ENCODE data around the gene TSPAN11. TPM values are rescaled to one million over a fixed set of nuclear protein-coding genes. Genes with fewer than 3 reads are reported as not detected.
"Not testable (repeated sequence)": the region's sequence is repeated elsewhere in the genome, so short reads cannot be mapped to it uniquely, and the experiment has no call there.

Gene TSPAN11
- total RNA-seq, 4 donors from 2014 or later, result 0.18 to 12.4 (median 1.5) TPM

DNA sequence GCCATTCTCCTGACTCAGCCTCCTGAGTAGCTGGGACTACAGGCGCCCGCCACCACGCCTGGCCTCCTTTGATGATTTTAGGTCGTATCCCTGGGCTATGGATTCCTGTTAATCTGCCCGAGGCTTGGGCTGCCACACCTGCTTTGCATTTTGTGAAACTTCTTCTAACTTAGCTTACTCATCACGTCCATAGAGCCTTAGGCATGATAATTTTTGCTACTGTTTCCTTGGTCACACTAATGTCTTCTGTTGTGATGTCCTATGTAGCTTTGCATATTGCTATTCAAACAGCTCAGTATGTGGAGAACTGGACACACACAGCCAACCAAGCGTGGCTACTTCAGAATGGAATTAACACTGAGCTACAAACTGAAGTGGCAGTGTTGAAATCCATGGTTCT is 99.7 kb downstream of the TSPAN11 start:
- Histone ChIP-seq H3K27ac (no peak overlapping the region), H3K4me3 (no peak overlapping the region), H3K27me3 (no peaks in the 10 kb centered on the region), H3K9me3 (no peaks in the 10 kb centered on the region), H3K4me1 (no peaks in the 10 kb centered on the region), H3K36me3 (no peaks in the 10 kb centered on the region)
- no peak for DNase-seq
- TF ChIP-seq, protein P1, sequence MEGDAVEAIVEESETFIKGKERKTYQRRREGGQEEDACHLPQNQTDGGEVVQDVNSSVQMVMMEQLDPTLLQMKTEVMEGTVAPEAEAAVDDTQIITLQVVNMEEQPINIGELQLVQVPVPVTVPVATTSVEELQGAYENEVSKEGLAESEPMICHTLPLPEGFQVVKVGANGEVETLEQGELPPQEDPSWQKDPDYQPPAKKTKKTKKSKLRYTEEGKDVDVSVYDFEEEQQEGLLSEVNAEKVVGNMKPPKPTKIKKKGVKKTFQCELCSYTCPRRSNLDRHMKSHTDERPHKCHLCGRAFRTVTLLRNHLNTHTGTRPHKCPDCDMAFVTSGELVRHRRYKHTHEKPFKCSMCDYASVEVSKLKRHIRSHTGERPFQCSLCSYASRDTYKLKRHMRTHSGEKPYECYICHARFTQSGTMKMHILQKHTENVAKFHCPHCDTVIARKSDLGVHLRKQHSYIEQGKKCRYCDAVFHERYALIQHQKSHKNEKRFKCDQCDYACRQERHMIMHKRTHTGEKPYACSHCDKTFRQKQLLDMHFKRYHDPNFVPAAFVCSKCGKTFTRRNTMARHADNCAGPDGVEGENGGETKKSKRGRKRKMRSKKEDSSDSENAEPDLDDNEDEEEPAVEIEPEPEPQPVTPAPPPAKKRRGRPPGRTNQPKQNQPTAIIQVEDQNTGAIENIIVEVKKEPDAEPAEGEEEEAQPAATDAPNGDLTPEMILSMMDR (IDR thresholded peaks at IDR 0.05), result no peak
- no peak for TF ChIP-seq POLR2A (IDR thresholded peaks at IDR 0.05)

DNA sequence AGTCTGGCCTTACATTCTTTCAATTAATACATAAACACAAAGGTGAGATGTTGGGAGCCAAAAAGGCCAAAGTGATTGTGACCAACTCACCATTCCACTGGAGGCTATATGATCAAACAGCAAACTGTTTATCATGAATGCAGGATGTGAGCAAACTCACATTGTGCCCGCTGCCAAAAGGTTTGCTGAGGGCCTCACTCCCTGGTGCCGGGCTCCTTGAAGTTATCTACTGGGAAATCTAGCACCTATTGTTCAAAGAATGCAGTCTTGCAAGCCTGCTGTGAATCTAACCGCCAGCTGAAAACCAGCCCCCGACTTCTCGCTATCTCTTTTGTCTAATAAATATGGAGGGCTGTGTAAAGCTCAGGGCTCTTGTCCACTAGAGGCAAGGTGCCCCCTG is 100.5 kb downstream of the TSPAN11 start:
- not testable (repeated sequence) for H3K4me3 ChIP-seq, H3K27me3 ChIP-seq, H3K36me3 ChIP-seq, H3K9me3 ChIP-seq, H3K27ac ChIP-seq, DNase-seq, H3K4me1 ChIP-seq

DNA sequence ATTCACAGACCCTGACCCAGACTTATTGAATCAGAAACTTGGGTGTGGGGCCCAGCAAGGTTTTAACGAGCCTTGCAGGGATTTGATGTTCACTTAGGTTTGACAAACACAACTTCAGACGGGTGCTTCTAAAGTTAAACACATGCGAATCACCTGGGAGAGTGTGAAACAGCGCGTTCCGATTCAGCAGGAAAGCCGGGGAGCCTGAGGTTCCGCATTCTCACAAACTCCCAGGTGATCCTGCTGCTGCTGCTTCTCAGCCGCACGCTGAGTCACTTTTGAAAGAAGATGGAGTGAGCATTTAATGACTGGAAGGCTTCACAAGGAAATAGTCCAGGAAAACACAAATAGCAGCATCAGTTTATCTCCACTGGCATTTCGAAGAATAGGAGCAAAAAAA is 102.9 kb downstream of the TSPAN11 start:
- no peaks in the 10 kb centered on the region for H3K27me3 ChIP-seq
- no peaks in the 10 kb centered on the region for H3K36me3 ChIP-seq
- TF ChIP-seq, protein P1 (IDR thresholded peaks at IDR 0.05), result no peak
- TF ChIP-seq POLR2A (IDR thresholded peaks at IDR 0.05), result no peak
- H3K4me3 ChIP-seq, result no peak overlapping the region
- no peaks in the 10 kb centered on the region for H3K4me1 ChIP-seq
- no peak for DNase-seq
- no peak overlapping the region for H3K27ac ChIP-seq
- no peaks in the 10 kb centered on the region for H3K9me3 ChIP-seq

DNA sequence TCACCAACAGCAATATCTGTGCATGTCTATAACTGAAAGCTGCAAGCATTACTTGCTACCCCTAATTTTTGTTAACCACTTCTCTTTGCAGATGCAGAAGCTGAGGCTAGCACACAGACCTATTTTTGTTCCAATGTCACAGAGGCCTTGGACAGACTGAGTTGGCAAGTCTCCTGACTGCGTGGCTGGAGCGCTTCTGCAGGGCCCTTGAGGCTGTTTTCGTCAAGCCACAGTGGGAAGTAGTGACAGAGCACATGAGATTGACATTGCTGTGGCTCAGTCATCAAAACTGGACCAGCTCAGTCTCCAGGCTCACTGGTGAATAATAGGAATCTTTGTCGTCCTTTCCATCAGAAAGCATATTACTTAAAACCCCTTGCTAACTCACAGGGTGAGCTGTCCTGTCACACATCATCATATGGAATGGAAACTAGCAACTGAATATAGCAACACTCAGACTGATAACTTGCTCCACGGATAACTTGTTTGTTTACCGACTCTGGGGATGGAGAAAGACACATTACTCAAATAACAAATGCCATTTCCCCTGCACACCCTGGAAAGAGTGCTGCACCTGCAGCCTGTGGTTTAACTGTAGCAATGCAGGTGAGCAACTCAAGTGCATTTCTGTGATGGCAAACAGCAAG is 103.5 kb downstream of the TSPAN11 start:
- Histone ChIP-seq H3K9me3 (no peaks in the 10 kb centered on the region), H3K4me1 (no peaks in the 10 kb centered on the region), H3K36me3 (no peaks in the 10 kb centered on the region), H3K27me3 (no peaks in the 10 kb centered on the region), H3K27ac (no peak overlapping the region), H3K4me3 (no peak overlapping the region)
- DNase-seq, result no peak
- TF ChIP-seq, protein P1 (IDR thresholded peaks at IDR 0.05), result no peak
- TF ChIP-seq POLR2A (IDR thresholded peaks at IDR 0.05), result no peak

DNA sequence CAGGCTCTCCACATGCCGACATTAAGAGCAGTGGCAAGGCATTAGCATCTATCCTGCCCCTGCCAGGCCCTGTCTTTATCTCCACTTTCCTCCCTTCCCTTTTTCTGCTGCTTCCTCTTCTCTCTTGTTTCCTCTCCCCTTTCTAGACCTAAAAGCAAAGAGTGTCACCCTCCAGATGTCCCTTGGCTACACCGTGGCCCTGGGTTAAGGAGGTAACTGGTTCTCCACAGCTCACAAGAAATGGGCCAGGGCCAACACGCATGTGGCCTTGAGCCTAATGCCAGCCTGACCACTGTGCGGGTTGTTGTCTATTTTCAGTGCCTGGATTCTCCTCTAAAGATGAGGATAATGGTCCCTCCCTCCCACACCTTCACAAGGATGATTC is 105.4 kb downstream of the TSPAN11 start:
- Histone ChIP-seq H3K9me3 (no peaks in the 10 kb centered on the region), H3K27ac (no peak overlapping the region), H3K4me3 (no peak overlapping the region), H3K27me3 (no peaks in the 10 kb centered on the region), H3K4me1 (no peaks in the 10 kb centered on the region), H3K36me3 (no peaks in the 10 kb centered on the region)
- no peak for DNase-seq
- TF ChIP-seq, protein P1 (IDR thresholded peaks at IDR 0.05), result no peak
- no peak for TF ChIP-seq POLR2A (IDR thresholded peaks at IDR 0.05)

DNA sequence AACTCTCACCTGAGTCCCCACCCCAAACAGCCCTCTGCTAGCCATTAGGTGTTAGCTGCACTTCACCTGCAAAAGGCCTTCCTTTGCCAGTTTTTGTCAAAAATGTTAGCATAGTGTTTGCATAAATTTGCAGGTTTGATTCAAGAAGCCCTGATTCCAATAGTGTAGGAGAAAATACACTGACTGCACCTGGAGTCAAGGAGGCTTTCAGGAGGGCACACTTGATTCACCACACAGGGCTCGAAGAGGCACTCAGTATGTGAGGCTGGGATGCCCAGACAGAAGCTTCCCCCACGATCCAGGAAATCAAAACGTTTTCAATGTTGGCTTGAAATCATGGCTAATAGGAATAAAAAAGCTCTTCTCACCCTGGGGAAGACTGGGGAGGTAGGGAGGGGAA is 106.6 kb downstream of the TSPAN11 start:
- Histone ChIP-seq H3K27me3 (no peaks in the 10 kb centered on the region), H3K36me3 (no peaks in the 10 kb centered on the region), H3K4me1 (no peaks in the 10 kb centered on the region), H3K9me3 (no peaks in the 10 kb centered on the region), H3K4me3 (no peak overlapping the region), H3K27ac (no peak overlapping the region)
- TF ChIP-seq, protein P1 (IDR thresholded peaks at IDR 0.05), result no peak
- TF ChIP-seq POLR2A (IDR thresholded peaks at IDR 0.05), result no peak
- no peak for DNase-seq
